Lower lobe of right lung (tissue), 2 donors: ENCODE measurements around the gene ERN1. TPM values are rescaled to one million over a fixed set of nuclear protein-coding genes. Genes with fewer than 3 reads are reported as not detected.

ENCODE experiments used
- ATAC-seq, 2 donors: fragments of 200-7000 bp; cut with Tn5 transposase; one replicate each; pipeline ENCODE4 v1.9.1; 2020 to 2022; ENCODE audit warnings: mild to moderate bottlenecking in 2 of 2, moderate library complexity in 2 of 2
- DNase-seq: peaks from one replicate; pipeline ENCODE4 v3.0.0-alpha.2; 2020
- H3K27ac ChIP-seq: fragments of 200-600 bp; one replicate; pipeline ENCODE4 v1.8.0; 2022
- H3K27me3 ChIP-seq: fragments of 200-600 bp; one replicate; pipeline ENCODE4 v1.8.0; 2022; ENCODE audit warnings: low read depth
- H3K36me3 ChIP-seq: fragments of 200-600 bp; one replicate; pipeline ENCODE4 v1.8.0; 2022; ENCODE audit warnings: mild to moderate bottlenecking
- H3K4me1 ChIP-seq: fragments of 200-600 bp; one replicate; pipeline ENCODE4 v1.8.0; 2022
- H3K4me3 ChIP-seq: fragments of 200-600 bp; one replicate; pipeline ENCODE4 v1.8.0; 2022; ENCODE audit warnings: mild to moderate bottlenecking
- H3K9me3 ChIP-seq: fragments of 200-600 bp; one replicate; pipeline ENCODE4 v1.8.0; 2022
- intact Hi-C: fragments of 100-400 bp; cut with DNase I; formaldehyde crosslinking; loops from one replicate; pipeline ENCODE4 v1.11.0; 2022
- total RNA-seq: library from RNA; stranded (reverse); fragmentation: NEBNext Ultra II Directional; extraction: Animal tissue kit (Norgen Biotek cat#: 25700); gene quantifications from one replicate; pipeline ENCODE4 v1.2.1, GENCODE V29; 2021
- TF ChIP-seq, protein P1 (sequence below): fragments of 200-600 bp; IDR thresholded peaks from one replicate; pipeline ENCODE4 v1.8.0; 2022; ENCODE audit warnings: antibody characterized with exemption, mild to moderate bottlenecking
- donor health status: DM: no; HTN: yes; CAD: no; lungs with severe emphysema.

Gene ERN1
- total RNA-seq, 1 donor from 2014 or later: 39.7 TPM

DNA sequence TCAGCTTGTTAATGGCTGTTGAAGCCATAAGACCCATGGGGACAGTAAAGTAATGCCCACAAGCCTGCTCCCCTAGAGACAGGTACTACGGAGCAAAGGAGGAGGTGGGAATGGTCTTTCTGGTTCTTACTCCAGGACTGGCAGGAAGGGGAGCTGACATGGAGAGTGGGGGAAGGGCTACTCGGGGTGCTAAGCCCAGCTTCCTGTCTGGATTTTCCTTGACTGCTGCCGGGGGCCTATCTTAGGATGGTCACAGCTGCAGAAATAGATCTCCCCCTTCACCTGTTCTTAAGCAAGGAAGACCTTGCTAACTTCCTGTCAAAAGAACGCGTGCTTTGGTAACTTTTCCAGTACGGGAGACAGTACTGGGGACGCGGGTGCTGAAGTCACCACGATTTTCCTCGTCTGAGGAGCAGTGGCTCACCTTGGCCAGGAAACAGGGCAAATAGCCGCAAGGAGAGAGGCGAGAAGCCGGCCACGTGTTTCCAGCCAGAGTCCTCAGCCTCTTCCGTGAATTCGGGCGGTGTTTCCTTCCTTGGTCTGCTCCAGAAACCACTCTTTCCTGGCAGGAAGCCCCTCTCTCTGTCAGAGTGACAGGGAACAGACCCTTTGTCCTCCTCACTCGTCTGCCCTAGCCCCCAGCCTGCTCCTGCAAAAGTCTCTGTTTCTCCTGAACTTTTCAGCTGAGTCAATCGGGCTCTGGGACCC is 132.4 kb downstream of the ERN1 start:
- H3K27me3 ChIP-seq: peaks cover 15% of the 10 kb centered on the region
- DNase-seq (peak; percentile 39), ATAC-seq (peak in 1 of 2 donors; percentile 14)
- no peaks in the 10 kb centered on the region for H3K36me3 ChIP-seq
- TF ChIP-seq, protein P1, sequence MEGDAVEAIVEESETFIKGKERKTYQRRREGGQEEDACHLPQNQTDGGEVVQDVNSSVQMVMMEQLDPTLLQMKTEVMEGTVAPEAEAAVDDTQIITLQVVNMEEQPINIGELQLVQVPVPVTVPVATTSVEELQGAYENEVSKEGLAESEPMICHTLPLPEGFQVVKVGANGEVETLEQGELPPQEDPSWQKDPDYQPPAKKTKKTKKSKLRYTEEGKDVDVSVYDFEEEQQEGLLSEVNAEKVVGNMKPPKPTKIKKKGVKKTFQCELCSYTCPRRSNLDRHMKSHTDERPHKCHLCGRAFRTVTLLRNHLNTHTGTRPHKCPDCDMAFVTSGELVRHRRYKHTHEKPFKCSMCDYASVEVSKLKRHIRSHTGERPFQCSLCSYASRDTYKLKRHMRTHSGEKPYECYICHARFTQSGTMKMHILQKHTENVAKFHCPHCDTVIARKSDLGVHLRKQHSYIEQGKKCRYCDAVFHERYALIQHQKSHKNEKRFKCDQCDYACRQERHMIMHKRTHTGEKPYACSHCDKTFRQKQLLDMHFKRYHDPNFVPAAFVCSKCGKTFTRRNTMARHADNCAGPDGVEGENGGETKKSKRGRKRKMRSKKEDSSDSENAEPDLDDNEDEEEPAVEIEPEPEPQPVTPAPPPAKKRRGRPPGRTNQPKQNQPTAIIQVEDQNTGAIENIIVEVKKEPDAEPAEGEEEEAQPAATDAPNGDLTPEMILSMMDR: no peak
- H3K4me3 ChIP-seq: peak overlapping the region; percentile 73
- intact Hi-C loops: no loop called here
- peaks cover 31% of the 10 kb centered on the region for H3K4me1 ChIP-seq
- no peaks in the 10 kb centered on the region for H3K9me3 ChIP-seq
- H3K27ac ChIP-seq: peak overlapping the region; percentile 49

DNA sequence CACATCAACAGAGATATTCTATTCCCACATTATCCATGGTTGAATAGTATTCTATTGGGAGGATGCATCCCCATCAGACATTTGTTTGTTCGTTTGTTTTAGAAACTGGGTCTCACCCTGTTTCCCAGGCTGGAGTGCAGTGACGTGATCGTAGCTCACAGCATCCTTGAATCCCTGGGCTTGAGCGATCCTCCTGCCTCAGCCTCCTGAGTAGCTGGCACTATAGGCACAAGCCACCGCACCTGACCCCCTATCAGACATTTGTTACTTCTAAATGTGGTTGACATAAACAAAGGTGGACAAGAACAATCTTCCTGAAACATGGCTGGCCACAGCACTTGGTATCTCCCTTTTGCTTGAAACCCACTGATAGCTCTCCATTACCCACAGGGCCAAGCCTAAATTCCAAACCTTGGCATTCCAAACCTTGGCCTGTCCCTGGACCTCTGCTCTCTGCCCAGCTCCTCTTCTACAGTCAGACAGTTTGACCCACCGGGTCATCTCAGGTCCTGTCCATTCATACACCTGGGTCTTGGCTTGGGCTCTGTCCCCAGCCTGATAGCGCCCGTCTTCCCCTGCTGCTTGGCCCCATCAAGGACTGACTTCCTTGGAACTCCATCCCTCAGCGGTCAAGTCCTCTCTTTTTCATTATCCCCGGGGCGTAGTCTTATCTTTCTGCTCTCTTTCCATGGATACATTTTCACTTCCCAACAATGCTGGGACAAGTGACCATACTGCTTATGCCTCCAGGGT is 133.3 kb downstream of the ERN1 start:
- TF ChIP-seq, protein P1: no peak
- intact Hi-C loops: no loop called here
- Histone ChIP-seq H3K4me1 (peaks cover 26% of the 10 kb centered on the region), H3K9me3 (no peaks in the 10 kb centered on the region), H3K36me3 (no peaks in the 10 kb centered on the region), H3K27ac (no peak overlapping the region), H3K27me3 (peaks cover 15% of the 10 kb centered on the region), H3K4me3 (no peak overlapping the region)
- peak; percentile 29 for DNase-seq
- ATAC-seq: no peak

DNA sequence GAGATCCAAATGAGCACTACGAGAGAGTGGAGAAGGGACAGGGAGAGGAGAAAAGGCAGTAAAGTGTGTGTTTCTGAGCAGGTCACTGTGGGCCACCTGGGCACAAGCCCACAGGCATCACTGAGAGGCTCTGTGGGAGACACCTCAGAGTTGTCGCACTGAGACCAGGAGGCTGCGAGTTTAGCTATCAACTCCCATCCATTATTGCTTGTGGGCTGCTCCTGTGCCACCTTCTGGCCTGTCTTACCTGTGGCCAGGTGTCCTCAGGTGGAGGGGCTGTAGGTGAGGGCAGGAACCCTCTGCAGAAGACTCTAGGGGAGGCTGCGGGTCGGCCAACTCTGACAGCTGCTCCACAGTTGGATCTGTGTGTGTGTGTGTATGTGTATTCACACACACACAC is 134.3 kb downstream of the ERN1 start:
- ATAC-seq: no peak
- no peaks in the 10 kb centered on the region for H3K36me3 ChIP-seq
- H3K9me3 ChIP-seq: no peaks in the 10 kb centered on the region
- H3K4me1 ChIP-seq: peaks cover 22% of the 10 kb centered on the region
- H3K4me3 ChIP-seq: no peak overlapping the region
- intact Hi-C loops: no loop called here
- DNase-seq: peak; percentile 28
- H3K27ac ChIP-seq: no peak overlapping the region
- TF ChIP-seq, protein P1: no peak
- peaks cover 17% of the 10 kb centered on the region for H3K27me3 ChIP-seq

DNA sequence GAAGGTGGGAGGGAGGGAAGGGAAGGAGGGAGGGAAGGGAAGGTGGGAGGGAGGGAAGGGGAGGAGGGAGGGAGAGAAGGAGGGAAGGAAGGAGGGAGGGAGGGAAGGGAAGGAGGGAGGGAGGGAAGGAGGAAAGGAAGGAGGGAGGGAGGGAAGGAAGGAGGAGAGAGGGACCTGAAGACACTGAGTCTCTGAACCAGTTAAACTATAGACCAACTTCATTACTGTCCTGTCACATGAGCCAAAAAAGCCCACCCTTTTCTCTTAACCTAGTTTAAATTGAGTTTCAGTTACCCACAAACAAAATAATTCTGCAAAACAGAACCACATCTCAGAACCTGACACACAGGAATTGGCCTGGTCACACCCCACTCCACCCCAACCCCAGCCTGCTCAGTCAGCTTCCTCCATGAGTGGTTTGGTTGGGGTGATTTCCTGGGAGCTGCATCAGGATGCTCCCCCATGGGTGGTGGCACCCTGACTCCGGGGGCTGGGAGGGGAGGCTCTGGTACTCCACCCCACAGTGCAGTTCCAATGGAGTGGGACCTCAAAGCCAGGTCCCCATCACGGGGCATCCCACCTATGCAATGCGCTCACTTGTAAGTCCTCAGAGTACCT is 136.5 kb downstream of the ERN1 start:
- no peak for ATAC-seq
- intact Hi-C loops: no loop called here
- H3K27ac ChIP-seq: no peak overlapping the region

DNA sequence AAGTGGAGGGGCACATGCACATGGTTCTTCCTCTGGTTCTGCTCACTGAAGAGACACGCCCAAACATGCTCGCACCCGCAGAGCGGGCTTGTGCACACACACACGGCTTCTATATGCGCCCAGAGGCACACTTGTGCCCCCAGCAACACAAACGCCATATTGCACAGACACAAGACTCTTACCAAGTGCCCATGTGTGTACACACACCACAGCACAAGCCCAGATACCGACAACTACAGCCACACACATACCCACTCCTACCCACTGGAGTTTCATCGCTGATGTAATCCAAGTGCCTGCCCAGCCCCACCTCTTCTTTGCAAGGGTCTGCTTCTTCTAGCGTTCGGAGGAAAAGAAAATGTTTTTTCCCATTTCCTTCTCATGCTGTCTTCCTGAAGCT is 138.3 kb downstream of the ERN1 start:
- Histone ChIP-seq H3K27ac (no peak overlapping the region), H3K4me3 (no peak overlapping the region), H3K36me3 (no peaks in the 10 kb centered on the region), H3K4me1 (peaks cover 23% of the 10 kb centered on the region), H3K9me3 (no peaks in the 10 kb centered on the region), H3K27me3 (peaks cover 6% of the 10 kb centered on the region)
- intact Hi-C loops: no loop called here
- peak; percentile 28 for DNase-seq
- TF ChIP-seq, protein P1: no peak
- ATAC-seq: no peak

More for the DNA sequence above, 136.5 kb downstream of the ERN1 start:
- peak; percentile 23 for DNase-seq
- TF ChIP-seq, protein P1: no peak
- no peak overlapping the region for H3K4me3 ChIP-seq
- no peaks in the 10 kb centered on the region for H3K36me3 ChIP-seq
- no peaks in the 10 kb centered on the region for H3K9me3 ChIP-seq
- peaks cover 20% of the 10 kb centered on the region for H3K4me1 ChIP-seq
- peaks cover 15% of the 10 kb centered on the region for H3K27me3 ChIP-seq
